Measurements from ENCODE around the gene MRPL58.

GRCh38 chr17:75068750-75069149 is 56.3 kb downstream of the MRPL58 start:
- TF ChIP-seq POLR2AphosphoS5 (IDR thresholded peaks at IDR 0.05; ENCODE audit: low read depth), result no peak
- TF ChIP-seq CTCF (conservative IDR thresholded peaks at IDR 0.05; ENCODE audit: low read depth in 2 of 2), result no peak
- TF ChIP-seq EZH2phosphoT487 (IDR thresholded peaks at IDR 0.05; ENCODE audit: unreplicated experiment), result no peak
- no peak for TF ChIP-seq NANOG (IDR thresholded peaks at IDR 0.05; ENCODE audit: borderline replicate concordance)
- no peak for TF ChIP-seq ETS1 (IDR thresholded peaks at IDR 0.05)
- no peak for TF ChIP-seq JUNB (IDR thresholded peaks at IDR 0.05; ENCODE audit: unreplicated experiment)
- TF ChIP-seq EZH2 (IDR thresholded peaks at IDR 0.05; ENCODE audit: low read depth, unreplicated experiment), result no peak
- TF ChIP-seq REST (IDR thresholded peaks at IDR 0.05; ENCODE audit: unreplicated experiment), result no peak
- TF ChIP-seq CREB1 (CRISPR knock-in tag; IDR thresholded peaks at IDR 0.05; ENCODE audit: low read depth), result no peak
- no peak for TF ChIP-seq ZNF114 (CRISPR knock-in tag; IDR thresholded peaks at IDR 0.05)
- TF ChIP-seq STAT1 (IDR thresholded peaks at IDR 0.05; ENCODE audit: unreplicated experiment), result no peak
